Lung (tissue), 12 donors: Measurements from ENCODE around the gene CRIP3. TPM values are rescaled to one million over a fixed set of nuclear protein-coding genes. Genes with fewer than 3 reads are reported as not detected.

Experiments used
- ATAC-seq: fragments of 200-7000 bp; cut with Tn5 transposase; one replicate; pipeline ENCODE4 v1.9.1; 2020; ENCODE audit warnings: moderate number of reproducible peaks; ENCODE audit not compliant: insufficient read depth, low FRiP score
- DNase-seq, 3 donors: peaks; one replicate each; pipeline ENCODE4 v3.0.0-alpha.2; 2013 to 2017
- H3K27ac ChIP-seq, 2 donors: one replicate each; pipeline ENCODE4 v1.5.1; 2013; ENCODE audit warnings: mild to moderate bottlenecking in 2 of 2, moderate library complexity in 2 of 2, control low read depth in 1 of 2, inconsistent platforms in 1 of 2, low read depth in 1 of 2, low read length in 1 of 2
- H3K27me3 ChIP-seq, 3 donors: one replicate each; pipeline ENCODE4 v1.5.1; 2013; ENCODE audit warnings: low read length in 2 of 3; ENCODE audit not compliant: control insufficient read depth in 3 of 3, insufficient read depth in 3 of 3
- H3K36me3 ChIP-seq, 4 donors: one replicate each; pipeline ENCODE4 v1.5.1; 2013; ENCODE audit warnings: low read length in 4 of 4, mild to moderate bottlenecking in 1 of 4, moderate library complexity in 1 of 4; ENCODE audit not compliant: control insufficient read depth in 4 of 4, insufficient read depth in 4 of 4
- H3K4me1 ChIP-seq, 5 donors: one replicate each; pipeline ENCODE4 v1.5.1; 2013; ENCODE audit warnings: low read length in 5 of 5, mild to moderate bottlenecking in 2 of 5, moderate library complexity in 1 of 5; ENCODE audit not compliant: control insufficient read depth in 5 of 5, insufficient read depth in 5 of 5
- H3K4me3 ChIP-seq: one replicate; pipeline ENCODE4 v1.5.1; 2013; ENCODE audit warnings: mild to moderate bottlenecking, control low read depth, moderate library complexity
- H3K9ac ChIP-seq, 2 donors: one replicate each; pipeline ENCODE4 v1.5.1; 2013; ENCODE audit warnings: low read length in 2 of 2, control low read depth in 1 of 2; ENCODE audit not compliant: insufficient read depth in 1 of 2
- H3K9me3 ChIP-seq, 4 donors: one replicate each; pipeline ENCODE4 v1.5.1; 2013; ENCODE audit warnings: low read length in 3 of 4, mild to moderate bottlenecking in 1 of 4, moderate library complexity in 1 of 4; ENCODE audit not compliant: control insufficient read depth in 4 of 4, insufficient read depth in 3 of 4
- CTCF ChIP-seq: IDR thresholded peaks from 2 replicates; pipeline ENCODE4 v1.5.1; 2012; ENCODE audit warnings: mild to moderate bottlenecking; ENCODE audit errors: control extremely low read depth, extremely low read depth
- WGBS, 2 donors: extraction: QIAGEN DNeasy Blood & Tissue Kit; methylation state at CpG; one replicate each; pipeline ENCODE4 v1.1.7; 2013; 5-methylcytosine and 5-hydroxymethylcytosine counted together
- polyA plus RNA-seq, 2 donors: library from polyadenylated mRNA; stranded (reverse); fragments of 200-250 nt; gene quantifications; one replicate each; pipeline ENCODE4 v1.2.1, GENCODE V29; 2013
- total RNA-seq, 2 donors: library from RNA; depleted of rRNA in 1 of 2; stranded (reverse); fragments of >200 nt in 1 of 2; gene quantifications; one replicate each; pipeline ENCODE4 v1.2.1, GENCODE V29; 2014 to 2021
- donor health status: control.
- donor health status: control.
- donor health status: Bipolar disorder and iron deficiency.
- donor health status: healthy.
- donor health status: DM: yes; HTN: yes; CAD: no.

Gene CRIP3
- total and polyA plus RNA-seq, 4 donors = 0.39 to 1.3 (median 0.76) TPM

- ATAC-seq = no peak
- H3K4me1 ChIP-seq = peaks cover 0 to 9% (median 0%) of the 10 kb centered on the region in 5 donors
- whole genome bisulfite sequencing, 2 donors = 95 to 99% methylated on average over 2 of the region's 2 CpGs
- DNase-seq = no peak
- H3K4me3 ChIP-seq = no peak overlapping the region
- H3K9me3 ChIP-seq = no peaks in the 10 kb centered on the region
- H3K9ac ChIP-seq = no peak overlapping the region
- no peak overlapping the region for H3K27ac ChIP-seq
- H3K27me3 ChIP-seq = peaks cover 0 to 6% (median 0%) of the 10 kb centered on the region in 3 donors
- no peaks in the 10 kb centered on the region for H3K36me3 ChIP-seq
- TF ChIP-seq CTCF = no peak
Observed at GRCh38 chr6:43310134-43310533, 1.5 kb upstream of the CRIP3 start.

- no peaks in the 10 kb centered on the region for H3K36me3 ChIP-seq
- ATAC-seq (no peak), DNase-seq (no peak)
- H3K4me3 ChIP-seq = no peak overlapping the region
- peaks cover 0 to 9% (median 0%) of the 10 kb centered on the region in 5 donors for H3K4me1 ChIP-seq
- H3K27ac ChIP-seq = no peak overlapping the region
- H3K9me3 ChIP-seq = no peaks in the 10 kb centered on the region
- peaks cover 0 to 6% (median 0%) of the 10 kb centered on the region in 3 donors for H3K27me3 ChIP-seq
- no peak for TF ChIP-seq CTCF
- no peak overlapping the region for H3K9ac ChIP-seq
- WGBS, 2 donors = 40% methylated on average over 9 of the region's 9 CpGs
Observed at GRCh38 chr6:43308990-43309477, 408 bp upstream of the CRIP3 start.

- H3K27me3 ChIP-seq = peaks cover 0 to 6% (median 0%) of the 10 kb centered on the region in 3 donors
- ATAC-seq (no peak), DNase-seq (no peak)
- H3K4me3 ChIP-seq = no peak overlapping the region
- 83 to 90% methylated on average over 5 of the region's 5 CpGs for WGBS, 2 donors
- H3K9me3 ChIP-seq = no peaks in the 10 kb centered on the region
- peaks cover 0 to 9% (median 0%) of the 10 kb centered on the region in 5 donors for H3K4me1 ChIP-seq
- no peak overlapping the region for H3K9ac ChIP-seq
- TF ChIP-seq CTCF = no peak
- no peaks in the 10 kb centered on the region for H3K36me3 ChIP-seq
- no peak overlapping the region for H3K27ac ChIP-seq
Observed at GRCh38 chr6:43307451-43308100, 1.1 kb downstream of the CRIP3 start.
